C4-2B (cell line): Measurements from ENCODE around the gene COMT.
A peak's percentile ranks its signal among the peaks of the same experiment; 100 is the strongest.

Experiments
- CTCF ChIP-seq: fragments of 450-650 bp; conservative IDR thresholded peaks from 2 replicates; pipeline ENCODE4 v1.5.1; 2017; ENCODE audit warnings: mild to moderate bottlenecking
- ZFX ChIP-seq: fragments of 450-650 bp; IDR thresholded peaks from 2 replicates; pipeline ENCODE4 v1.6.1; 2017

DNA sequence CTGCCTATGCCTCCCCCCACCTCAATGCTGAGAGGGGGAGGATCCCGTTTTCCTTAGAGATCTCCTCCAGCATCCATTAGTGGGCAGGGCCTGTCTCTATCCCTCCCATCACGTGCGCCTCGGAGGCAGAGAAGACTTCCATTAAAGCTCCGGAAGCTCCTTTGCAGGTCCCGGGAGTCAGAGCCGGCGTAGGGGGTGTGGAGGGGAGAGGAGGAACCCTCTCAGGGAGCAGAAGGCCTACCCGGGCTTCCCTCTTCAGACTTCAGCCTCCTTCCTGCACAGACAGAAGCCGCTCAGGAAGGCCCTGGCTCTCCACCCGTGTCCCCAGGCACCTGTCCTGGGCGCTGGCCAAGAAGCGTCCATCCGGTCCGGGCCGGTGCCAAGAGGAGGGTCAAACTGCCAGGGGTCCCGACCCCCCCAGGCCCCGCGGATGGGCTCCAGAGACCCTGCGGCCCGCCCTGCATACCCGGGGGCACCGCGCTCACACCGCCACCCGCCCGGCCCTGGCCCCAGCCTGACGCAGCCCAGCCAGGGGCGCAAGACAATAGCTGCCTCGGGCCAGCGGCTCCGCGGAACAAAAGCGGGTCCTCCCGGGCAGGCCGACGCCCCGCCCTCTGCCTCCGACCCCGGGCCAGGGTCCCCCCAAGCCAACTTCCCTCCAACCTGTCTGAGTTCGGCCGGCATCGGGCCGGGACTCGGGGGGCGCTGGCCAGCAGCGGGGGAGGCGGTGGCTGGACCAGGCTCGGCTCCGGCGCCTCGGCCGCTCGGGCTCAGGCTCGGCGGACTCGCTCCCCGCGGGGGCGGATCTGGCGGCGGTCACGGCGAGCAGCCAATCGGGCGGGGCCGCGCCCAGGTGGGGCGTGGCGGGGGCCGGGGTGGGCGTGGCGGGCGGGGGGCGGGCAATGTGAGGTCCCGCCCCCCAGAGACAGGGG, 45.1 kb downstream of the COMT start:
- TF ChIP-seq CTCF (no peak), ZFX (0 out of 2 replicates have a peak, but pooled peaks have one; percentile 33)
